GM19240 (cell line): ENCODE data around the gene CSDE1.

Experiments
- DNase-seq: peaks from one replicate; pipeline ENCODE4 v3.0.0; 2011; ENCODE audit warnings: low spot score; ENCODE audit not compliant: insufficient read length

CSDE1 gene

GRCh38 chr1:114749835-114750234 lies 7.9 kb downstream of the CSDE1 start:
- no peak for DNase-seq

- DNase-seq, result no peak
Observed at GRCh38 chr1:114746450-114747121, 11.2 kb downstream of the CSDE1 start.

- no peak for DNase-seq
Observed at GRCh38 chr1:114745291-114745690, 12.5 kb downstream of the CSDE1 start.

GRCh38 chr1:114741963-114742746 lies 15.6 kb downstream of the CSDE1 start:
- no peak for DNase-seq

GRCh38 chr1:114740331-114740730 lies 17.5 kb downstream of the CSDE1 start:
- no peak for DNase-seq

GRCh38 chr1:114737314-114737849 lies 20.4 kb downstream of the CSDE1 start:
- no peak for DNase-seq

- no peak for DNase-seq
Observed at GRCh38 chr1:114735479-114735878, 22.3 kb downstream of the CSDE1 start.

- DNase-seq, result no peak
Observed at GRCh38 chr1:114729782-114730181, 28.0 kb downstream of the CSDE1 start.

GRCh38 chr1:114728553-114728952 lies 29.2 kb downstream of the CSDE1 start:
- no peak for DNase-seq

GRCh38 chr1:114725230-114725629 lies 32.6 kb downstream of the CSDE1 start:
- DNase-seq, result no peak

- no peak for DNase-seq
Observed at GRCh38 chr1:114723915-114724314, 33.9 kb downstream of the CSDE1 start.

- DNase-seq, result no peak
Observed at GRCh38 chr1:114723457-114723856, 34.3 kb downstream of the CSDE1 start.

- DNase-seq, result no peak
Observed at GRCh38 chr1:114720492-114720891, 37.3 kb downstream of the CSDE1 start.

GRCh38 chr1:114719424-114719787 lies 38.4 kb downstream of the CSDE1 start:
- no peak for DNase-seq

GRCh38 chr1:114718661-114719423 lies 38.9 kb downstream of the CSDE1 start:
- DNase-seq, result no peak

- DNase-seq, result peak; percentile 80
Observed at GRCh38 chr1:114716304-114717170, 41.2 kb downstream of the CSDE1 start, which contains the start of gene NRAS. Gene NRAS (minus strand): TSS chr1:114716771. CDS start chr1:114716160, 611 bp downstream.

- DNase-seq, result no peak
Observed at GRCh38 chr1:114715952-114716303, 41.9 kb downstream of the CSDE1 start.

GRCh38 chr1:114712977-114713376 lies 44.8 kb downstream of the CSDE1 start:
- no peak for DNase-seq

GRCh38 chr1:114710360-114710759 lies 47.4 kb downstream of the CSDE1 start:
- no peak for DNase-seq

- no peak for DNase-seq
Observed at GRCh38 chr1:114707604-114708003, 50.2 kb downstream of the CSDE1 start.

- no peak for DNase-seq
Observed at GRCh38 chr1:114703242-114703641, 54.5 kb downstream of the CSDE1 start.
